Activated CD4-positive, alpha-beta memory T cell treated with anti-CD3 and anti-CD28 coated beads for 36 hours (primary cell): ENCODE measurements around the gene NUPR2. TPM values are rescaled to one million over a fixed set of nuclear protein-coding genes. Genes with fewer than 3 reads are reported as not detected.
"Not testable (repeated sequence)": the region's sequence is repeated elsewhere in the genome, so short reads cannot be mapped to it uniquely, and the experiment has no call there.

Experiments
- CTCF ChIA-PET: fragments of 350-600 bp; sonication (Branson Sonifier 250); formaldehyde crosslinking; loops from one replicate; lab custom pipeline; 2021; ENCODE audit warnings: antibody characterized with exemption, inconsistent platforms; lab: Charles Lee
- POLR2A ChIA-PET: fragments of 350-600 bp; sonication (Branson Sonifier 250); formaldehyde crosslinking; loops from one replicate; lab custom pipeline; 2021; ENCODE audit warnings: antibody characterized with exemption; lab: Charles Lee
- DNase-seq: peaks from one replicate; pipeline ENCODE4 v3.0.0-alpha.2; 2020
- H3K27ac Mint-ChIP-seq: one replicate; pipeline ENCODE4 v1.8.0; 2021; ENCODE audit warnings: mixed read lengths
- H3K27me3 Mint-ChIP-seq: one replicate; pipeline ENCODE4 v1.8.0; 2021; ENCODE audit warnings: mixed read lengths
- H3K36me3 Mint-ChIP-seq: one replicate; pipeline ENCODE4 v1.8.0; 2021; ENCODE audit warnings: mixed read lengths
- H3K4me1 Mint-ChIP-seq: one replicate; pipeline ENCODE4 v1.8.0; 2021; ENCODE audit warnings: low read depth, mixed read lengths
- H3K4me3 Mint-ChIP-seq: one replicate; pipeline ENCODE4 v1.8.0; 2021; ENCODE audit warnings: mild to moderate bottlenecking, mixed read lengths
- H3K9me3 Mint-ChIP-seq: one replicate; pipeline ENCODE4 v1.8.0; 2021; ENCODE audit warnings: mixed read lengths
- intact Hi-C: fragments of 100-400 bp; cut with micrococcal nuclease; formaldehyde crosslinking; loops from one replicate; pipeline ENCODE4 v1.15.1; 2023
- total RNA-seq, 2 experiments: library from RNA; stranded (reverse); gene quantifications; one replicate each; pipeline ENCODE4 v1.2.3, GENCODE V29; 2021

The NUPR2 gene
- total RNA-seq, 2 experiments from 2014 or later = not detected

- peaks cover 39% of the 10 kb centered on the region for H3K36me3 Mint-ChIP-seq
- peak overlapping the region; percentile 97 for H3K4me3 Mint-ChIP-seq
- intact Hi-C loops = loop anchor here (5.0 kb wide), 1 partner anchor 533 kb away; the partner anchor contains the start of gene VOPP1
- CTCF ChIA-PET = interaction anchor here (3.0 kb wide), 1 partner anchor 31 kb away, joined by 11 read pairs; no protein-coding TSS in a partner anchor
- POLR2A ChIA-PET = interaction anchor here (1.2 to 2.3 kb wide), 3 partner anchors 41 to 740 kb away, joined by 4 to 12 read pairs (median 5); partner anchors contain the start of genes CCT6A and PSPH
- H3K4me1 Mint-ChIP-seq = peaks cover 29% of the 10 kb centered on the region
- peak overlapping the region; percentile 94 for H3K27ac Mint-ChIP-seq
- no peaks in the 10 kb centered on the region for H3K27me3 Mint-ChIP-seq
- peak; percentile 50 for DNase-seq
- no peaks in the 10 kb centered on the region for H3K9me3 Mint-ChIP-seq
These were observed 10.7 kb downstream of the NUPR2 start for GRCh38 chr7:56105508-56105907.

- H3K27ac Mint-ChIP-seq, intact Hi-C loops, H3K27me3 Mint-ChIP-seq, H3K9me3 Mint-ChIP-seq, DNase-seq: not testable (repeated sequence)
- peak overlapping the region; percentile 20 for H3K4me3 Mint-ChIP-seq
- peaks cover 45% of the 10 kb centered on the region for H3K36me3 Mint-ChIP-seq
- ChIA-PET POLR2A (interaction anchor here (0.8 kb wide), 1 partner anchor 31 kb away, joined by 5 read pairs; no protein-coding TSS in a partner anchor), CTCF (interaction anchor here (0.6 kb wide), 1 partner anchor 108 kb away, joined by 3 read pairs; no protein-coding TSS in a partner anchor)
- peaks cover 27% of the 10 kb centered on the region for H3K4me1 Mint-ChIP-seq
These were observed 12.1 kb downstream of the NUPR2 start for GRCh38 chr7:56104138-56104537.

GRCh38 chr7:56099653-56100052 is 16.6 kb downstream of the NUPR2 start:
- no peaks in the 10 kb centered on the region for H3K9me3 Mint-ChIP-seq
- intact Hi-C loops = no loop called here
- no peak overlapping the region for H3K27ac Mint-ChIP-seq
- POLR2A ChIA-PET = no interaction called here
- no peak overlapping the region for H3K4me3 Mint-ChIP-seq
- no peaks in the 10 kb centered on the region for H3K27me3 Mint-ChIP-seq
- H3K4me1 Mint-ChIP-seq = peaks cover 5% of the 10 kb centered on the region
- DNase-seq = no peak
- peaks cover 29% of the 10 kb centered on the region for H3K36me3 Mint-ChIP-seq
- CTCF ChIA-PET = no interaction called here

- H3K9me3 Mint-ChIP-seq, intact Hi-C loops, H3K4me3 Mint-ChIP-seq, DNase-seq, H3K27me3 Mint-ChIP-seq, H3K4me1 Mint-ChIP-seq, H3K27ac Mint-ChIP-seq: not testable (repeated sequence)
- ChIA-PET POLR2A (interaction anchor here (0.7 kb wide), 1 partner anchor 61 kb away, joined by 3 read pairs; no protein-coding TSS in a partner anchor), CTCF (interaction anchor here (1.3 kb wide), 1 partner anchor 24 kb away, joined by 4 read pairs; no protein-coding TSS in a partner anchor)
- peaks cover 24% of the 10 kb centered on the region for H3K36me3 Mint-ChIP-seq
These were observed 17.8 kb downstream of the NUPR2 start for GRCh38 chr7:56098187-56099008.

GRCh38 chr7:56097700-56098099 is 18.5 kb downstream of the NUPR2 start:
- no peaks in the 10 kb centered on the region for H3K9me3 Mint-ChIP-seq
- peaks cover 21% of the 10 kb centered on the region for H3K36me3 Mint-ChIP-seq
- no peak overlapping the region for H3K27ac Mint-ChIP-seq
- intact Hi-C loops = no loop called here
- ChIA-PET CTCF (no interaction called here), POLR2A (no interaction called here)
- no peak overlapping the region for H3K4me3 Mint-ChIP-seq
- H3K4me1 Mint-ChIP-seq = no peaks in the 10 kb centered on the region
- DNase-seq = no peak
- no peaks in the 10 kb centered on the region for H3K27me3 Mint-ChIP-seq

GRCh38 chr7:56092789-56093531 is 23.3 kb downstream of the NUPR2 start, which contains the start of gene PHKG1:
Gene PHKG1, minus strand, starts transcription at chr7:56092952. Its CDS starts 4,011 bp downstream, at chr7:56088941.
- ChIA-PET CTCF (interaction anchor here (2.5 kb wide), 1 partner anchor 19 kb away, joined by 9 read pairs; no protein-coding TSS in a partner anchor), POLR2A (interaction anchor here (1.3 kb wide), 1 partner anchor 9 kb away, joined by 8 read pairs; no protein-coding TSS in a partner anchor)
- DNase-seq = no peak
- peaks cover 4% of the 10 kb centered on the region for H3K36me3 Mint-ChIP-seq
- H3K9me3 Mint-ChIP-seq = no peaks in the 10 kb centered on the region
- intact Hi-C loops = no loop called here
- no peak within 1 kb of the TSS for H3K4me3 Mint-ChIP-seq
- no peak within 1 kb of the TSS for H3K27ac Mint-ChIP-seq
- H3K4me1 Mint-ChIP-seq = no peaks in the 10 kb centered on the region
- H3K27me3 Mint-ChIP-seq = no peaks in the 10 kb centered on the region

- H3K4me3 Mint-ChIP-seq, H3K36me3 Mint-ChIP-seq, DNase-seq, H3K9me3 Mint-ChIP-seq, intact Hi-C loops, H3K27me3 Mint-ChIP-seq, H3K4me1 Mint-ChIP-seq, H3K27ac Mint-ChIP-seq: not testable (repeated sequence)
- ChIA-PET CTCF (interaction anchor here (1.0 to 2.5 kb wide), 2 partner anchors 15 to 18 kb away, joined by 3 to 9 read pairs; no protein-coding TSS in a partner anchor), POLR2A (interaction anchor here (1.3 kb wide), 1 partner anchor 8 kb away, joined by 8 read pairs; no protein-coding TSS in a partner anchor)
These were observed 23.8 kb downstream of the NUPR2 start for GRCh38 chr7:56092388-56092787.

GRCh38 chr7:56091591-56091990 is 24.6 kb downstream of the NUPR2 start:
- CTCF ChIA-PET = interaction anchor here (1.0 to 2.5 kb wide), 2 partner anchors 14 to 17 kb away, joined by 3 to 9 read pairs; no protein-coding TSS in a partner anchor
- Mint-ChIP-seq H3K4me1 (no peaks in the 10 kb centered on the region), H3K36me3 (peaks cover 7% of the 10 kb centered on the region), H3K4me3 (no peak overlapping the region), H3K27me3 (no peaks in the 10 kb centered on the region), H3K9me3 (no peaks in the 10 kb centered on the region), H3K27ac (no peak overlapping the region)
- DNase-seq = no peak
- POLR2A ChIA-PET = no interaction called here
- intact Hi-C loops = no loop called here

- CTCF ChIA-PET = no interaction called here
- intact Hi-C loops = no loop called here
These were observed 28.8 kb downstream of the NUPR2 start for GRCh38 chr7:56087445-56087844.

GRCh38 chr7:56086761-56087160 is 29.5 kb downstream of the NUPR2 start:
- H3K4me1 Mint-ChIP-seq = no peaks in the 10 kb centered on the region
- no peaks in the 10 kb centered on the region for H3K27me3 Mint-ChIP-seq
- CTCF ChIA-PET = no interaction called here

More at GRCh38 chr7:56087445-56087844, 28.8 kb downstream of the NUPR2 start:
- no peaks in the 10 kb centered on the region for H3K9me3 Mint-ChIP-seq
- DNase-seq = no peak
- no peaks in the 10 kb centered on the region for H3K27me3 Mint-ChIP-seq
- H3K27ac Mint-ChIP-seq = no peak overlapping the region
- POLR2A ChIA-PET = no interaction called here
- peaks cover 9% of the 10 kb centered on the region for H3K36me3 Mint-ChIP-seq
- no peak overlapping the region for H3K4me3 Mint-ChIP-seq
- no peaks in the 10 kb centered on the region for H3K4me1 Mint-ChIP-seq

GRCh38 chr7:56083150-56083785 is 32.9 kb downstream of the NUPR2 start:
- no peak for DNase-seq
- Mint-ChIP-seq H3K4me3 (no peak overlapping the region), H3K36me3 (peaks cover 25% of the 10 kb centered on the region), H3K27me3 (no peaks in the 10 kb centered on the region), H3K27ac (no peak overlapping the region), H3K9me3 (no peaks in the 10 kb centered on the region), H3K4me1 (no peaks in the 10 kb centered on the region)
- ChIA-PET POLR2A (interaction anchor here (1.6 kb wide), 1 partner anchor 10 kb away, joined by 8 read pairs; the partner anchor contains the start of gene PHKG1), CTCF (interaction anchor here (0.7 kb wide), 1 partner anchor 9 kb away, joined by 4 read pairs; no protein-coding TSS in a partner anchor)
- intact Hi-C loops = no loop called here

More at GRCh38 chr7:56086761-56087160, 29.5 kb downstream of the NUPR2 start:
- H3K9me3 Mint-ChIP-seq = no peaks in the 10 kb centered on the region
- no peak overlapping the region for H3K27ac Mint-ChIP-seq
- intact Hi-C loops = no loop called here
- no peak for DNase-seq
- no peak overlapping the region for H3K4me3 Mint-ChIP-seq
- POLR2A ChIA-PET = no interaction called here
- peaks cover 12% of the 10 kb centered on the region for H3K36me3 Mint-ChIP-seq
